MM.1S (cell line): ENCODE measurements around the gene KLHDC7B.
"Not testable (repeated sequence)": the region's sequence is repeated elsewhere in the genome, so short reads cannot be mapped to it uniquely, and the experiment has no call there.

Experiments used
- DNase-seq: peaks from one replicate; pipeline ENCODE4 v3.0.0-alpha.2; 2015
- H2AFZ ChIP-seq: fragments of 300-600 bp; sonication (generic); 2 replicates; pipeline ENCODE4 v1.6.0; 2016; ENCODE audit warnings: antibody characterized with exemption, low read length
- H3F3A ChIP-seq: fragments of 300-600 bp; sonication (generic); 2 replicates; pipeline ENCODE4 v1.6.1; 2016; ENCODE audit warnings: mild to moderate bottlenecking, antibody characterized with exemption, low read length, moderate library complexity, mixed read lengths; ENCODE audit not compliant: insufficient read depth
- H3K27ac ChIP-seq: fragments of 300-600 bp; sonication (generic); 2 replicates; pipeline ENCODE4 v1.5.1; 2016; ENCODE audit warnings: mild to moderate bottlenecking, low read length
- H3K27me3 ChIP-seq: fragments of 300-600 bp; sonication (generic); replicated peaks from 2 replicates; pipeline ENCODE4 v1.6.0; 2016; ENCODE audit warnings: low read length; ENCODE audit not compliant: insufficient read depth
- H3K36me3 ChIP-seq: fragments of 300-600 bp; sonication (generic); replicated peaks from 2 replicates; pipeline ENCODE4 v1.6.1; 2016; ENCODE audit warnings: mild to moderate bottlenecking, low read length, mixed read lengths; ENCODE audit not compliant: insufficient read depth
- H3K4me1 ChIP-seq: fragments of 300-600 bp; sonication (generic); 2 replicates; pipeline ENCODE4 v1.6.1; 2016; ENCODE audit warnings: low read length, mixed read lengths
- H3K4me2 ChIP-seq: fragments of 300-600 bp; sonication (generic); 2 replicates; pipeline ENCODE4 v1.6.0; 2016; ENCODE audit warnings: low read depth, low read length
- H3K4me3 ChIP-seq: fragments of 300-600 bp; sonication (generic); 2 replicates; pipeline ENCODE4 v1.5.1; 2016; ENCODE audit warnings: low read length, mixed read lengths
- H3K79me2 ChIP-seq: fragments of 300-600 bp; sonication (generic); 2 replicates; pipeline ENCODE4 v1.6.1; 2016; ENCODE audit warnings: mixed run types, low read length, mixed read lengths
- H3K9ac ChIP-seq: fragments of 300-600 bp; sonication (generic); 2 replicates; pipeline ENCODE4 v1.6.1; 2016; ENCODE audit warnings: low read length, mixed read lengths
- H3K9me2 ChIP-seq: fragments of 300-600 bp; sonication (generic); replicated peaks from 2 replicates; pipeline ENCODE4 v1.6.1; 2016; ENCODE audit warnings: mild to moderate bottlenecking, low read length, mixed read lengths; ENCODE audit not compliant: insufficient read depth
- H3K9me3 ChIP-seq: fragments of 300-600 bp; sonication (generic); replicated peaks from 2 replicates; pipeline ENCODE4 v1.6.1; 2016; ENCODE audit warnings: mild to moderate bottlenecking, low read length, mixed read lengths; ENCODE audit not compliant: insufficient read depth
- H4K20me1 ChIP-seq: fragments of 300-600 bp; sonication (generic); 2 replicates; pipeline ENCODE4 v1.6.1; 2016; ENCODE audit warnings: mild to moderate bottlenecking, low read length, moderate library complexity, mixed read lengths; ENCODE audit not compliant: insufficient read depth
- EZH2 ChIP-seq: fragments of 300-600 bp; sonication (generic); optimal IDR thresholded peaks from 2 replicates; pipeline ENCODE3; 2017; ENCODE audit warnings: low read depth, mild to moderate bottlenecking, antibody characterized with exemption, low read length, mixed read lengths
- EZH2phosphoT487 ChIP-seq: fragments of 300-600 bp; sonication (generic); IDR thresholded peaks from 2 replicates; pipeline ENCODE4 v1.6.1; 2018; ENCODE audit warnings: antibody characterized with exemption, low read length
- TF ChIP-seq, protein P1 (sequence below): fragments of 300-600 bp; sonication (generic); IDR thresholded peaks from 2 replicates; pipeline ENCODE4 v1.5.1; 2016; ENCODE audit warnings: antibody characterized with exemption, low read length, mixed read lengths

The KLHDC7B gene

DNA sequence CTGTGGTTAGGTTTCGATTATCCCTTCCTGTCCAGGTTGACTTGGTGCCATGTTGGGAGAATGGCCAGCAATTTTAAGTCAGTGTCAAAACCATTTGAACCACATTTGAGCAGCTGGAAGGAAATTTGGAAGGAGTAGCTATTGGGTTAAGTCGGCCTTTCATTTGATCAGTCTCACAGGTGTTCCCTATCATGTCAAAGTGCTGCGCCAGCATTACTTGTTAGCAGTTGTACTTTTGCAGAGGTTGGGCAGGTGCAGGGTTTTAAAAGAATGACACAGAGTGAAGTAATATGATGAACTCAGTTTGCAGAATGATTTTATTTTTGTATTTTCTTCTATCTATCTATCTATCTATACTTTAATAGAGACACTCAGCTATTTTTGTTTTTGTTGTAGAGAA lies 9.5 kb upstream of the KLHDC7B start:
- Histone ChIP-seq H3K36me3 (no peaks in the 10 kb centered on the region), H3K79me2 (no peaks in the 10 kb centered on the region), H3K9ac (peak overlapping the region; percentile 13; the same call in 1 of the 2 replicates), H3K9me2 (no peaks in the 10 kb centered on the region), H3F3A (peaks cover 45% of the 10 kb centered on the region), H3K9me3 (no peaks in the 10 kb centered on the region), H3K27ac (peak overlapping the region; percentile 64; the same call in 1 of the 2 replicates), H3K4me2 (peak overlapping the region; percentile 63), H3K4me1 (peaks cover 49% of the 10 kb centered on the region), H4K20me1 (no peaks in the 10 kb centered on the region), H2AFZ (no peak overlapping the region), H3K27me3 (peaks cover 6% of the 10 kb centered on the region; the same call in 1 of the 2 replicates), H3K4me3 (no peak overlapping the region)
- TF ChIP-seq EZH2 (no peak), EZH2phosphoT487 (no peak)
- TF ChIP-seq, protein P1, sequence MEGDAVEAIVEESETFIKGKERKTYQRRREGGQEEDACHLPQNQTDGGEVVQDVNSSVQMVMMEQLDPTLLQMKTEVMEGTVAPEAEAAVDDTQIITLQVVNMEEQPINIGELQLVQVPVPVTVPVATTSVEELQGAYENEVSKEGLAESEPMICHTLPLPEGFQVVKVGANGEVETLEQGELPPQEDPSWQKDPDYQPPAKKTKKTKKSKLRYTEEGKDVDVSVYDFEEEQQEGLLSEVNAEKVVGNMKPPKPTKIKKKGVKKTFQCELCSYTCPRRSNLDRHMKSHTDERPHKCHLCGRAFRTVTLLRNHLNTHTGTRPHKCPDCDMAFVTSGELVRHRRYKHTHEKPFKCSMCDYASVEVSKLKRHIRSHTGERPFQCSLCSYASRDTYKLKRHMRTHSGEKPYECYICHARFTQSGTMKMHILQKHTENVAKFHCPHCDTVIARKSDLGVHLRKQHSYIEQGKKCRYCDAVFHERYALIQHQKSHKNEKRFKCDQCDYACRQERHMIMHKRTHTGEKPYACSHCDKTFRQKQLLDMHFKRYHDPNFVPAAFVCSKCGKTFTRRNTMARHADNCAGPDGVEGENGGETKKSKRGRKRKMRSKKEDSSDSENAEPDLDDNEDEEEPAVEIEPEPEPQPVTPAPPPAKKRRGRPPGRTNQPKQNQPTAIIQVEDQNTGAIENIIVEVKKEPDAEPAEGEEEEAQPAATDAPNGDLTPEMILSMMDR = no peak
- DNase-seq = peak; percentile 88

DNA sequence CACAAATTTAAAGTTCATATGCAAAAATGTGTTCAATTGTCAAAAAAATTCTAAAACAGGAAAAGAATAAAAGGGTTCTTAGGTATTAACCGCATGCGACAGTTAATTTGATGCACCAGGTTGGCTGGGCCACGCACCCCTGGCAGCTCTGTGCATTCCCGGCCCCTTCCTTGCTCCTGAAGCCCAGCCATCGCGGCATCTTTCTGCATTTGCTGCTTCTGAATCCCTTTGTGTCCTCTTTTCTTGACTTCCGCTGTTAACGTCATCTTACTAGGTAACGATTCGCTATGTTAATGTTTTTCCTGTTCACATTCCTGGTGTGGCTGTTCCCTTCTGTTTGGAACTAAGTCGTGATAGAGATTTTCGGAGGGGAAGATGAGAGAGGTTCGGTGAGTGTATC lies 7.9 kb upstream of the KLHDC7B start:
- no peaks in the 10 kb centered on the region for H3K9me3 ChIP-seq
- H3K4me1 ChIP-seq = peaks cover 49% of the 10 kb centered on the region
- no peak overlapping the region for H3K9ac ChIP-seq
- no peak overlapping the region for H3K27ac ChIP-seq
- TF ChIP-seq, protein P1 = no peak
- TF ChIP-seq EZH2 (no peak), EZH2phosphoT487 (no peak)
- H3K4me2 ChIP-seq = no peak overlapping the region
- no peaks in the 10 kb centered on the region for H3K36me3 ChIP-seq
- no peak overlapping the region for H3K4me3 ChIP-seq
- no peaks in the 10 kb centered on the region for H3K79me2 ChIP-seq
- no peaks in the 10 kb centered on the region for H4K20me1 ChIP-seq
- no peaks in the 10 kb centered on the region for H3K9me2 ChIP-seq
- peaks cover 49% of the 10 kb centered on the region for H3F3A ChIP-seq
- no peaks in the 10 kb centered on the region for H3K27me3 ChIP-seq
- DNase-seq = no peak
- H2AFZ ChIP-seq = no peak overlapping the region

DNA sequence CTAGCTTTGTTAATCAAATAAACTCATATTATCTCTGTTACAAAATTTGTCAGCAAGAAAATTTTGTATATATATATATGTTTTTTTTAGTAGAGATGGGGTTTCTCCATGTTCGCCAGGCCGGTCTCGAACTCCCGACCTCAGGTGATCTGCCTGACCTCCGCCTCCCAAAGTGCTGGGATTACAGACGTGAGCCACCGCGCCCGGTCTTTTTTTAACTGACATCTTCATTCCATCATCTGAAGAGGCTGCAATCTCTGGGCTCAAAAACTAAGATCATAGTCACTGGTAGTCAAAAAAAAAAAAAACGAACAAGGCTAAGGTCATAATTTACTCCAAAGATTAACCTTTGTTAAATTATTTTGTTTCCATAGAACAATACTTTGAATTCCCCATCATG lies 5.3 kb upstream of the KLHDC7B start:
- H3K9me2 ChIP-seq = no peaks in the 10 kb centered on the region
- peaks cover 53% of the 10 kb centered on the region for H3F3A ChIP-seq
- H3K36me3 ChIP-seq = no peaks in the 10 kb centered on the region
- H4K20me1 ChIP-seq = no peaks in the 10 kb centered on the region
- no peak overlapping the region for H3K4me3 ChIP-seq
- H3K27ac ChIP-seq = peak overlapping the region; percentile 97; the same call in 1 of the 2 replicates
- no peak for DNase-seq
- peaks cover 3% of the 10 kb centered on the region; the same call in 1 of the 2 replicates for H3K27me3 ChIP-seq
- H3K79me2 ChIP-seq = no peaks in the 10 kb centered on the region
- no peaks in the 10 kb centered on the region for H3K9me3 ChIP-seq
- peak overlapping the region; percentile 36; the same call in 1 of the 2 replicates for H3K4me2 ChIP-seq
- H3K4me1 ChIP-seq = peaks cover 45% of the 10 kb centered on the region
- no peak overlapping the region for H2AFZ ChIP-seq
- H3K9ac ChIP-seq = peak overlapping the region; percentile 40; the same call in 1 of the 2 replicates
- TF ChIP-seq EZH2phosphoT487 (no peak), EZH2 (no peak)
- TF ChIP-seq, protein P1 = no peak

DNA sequence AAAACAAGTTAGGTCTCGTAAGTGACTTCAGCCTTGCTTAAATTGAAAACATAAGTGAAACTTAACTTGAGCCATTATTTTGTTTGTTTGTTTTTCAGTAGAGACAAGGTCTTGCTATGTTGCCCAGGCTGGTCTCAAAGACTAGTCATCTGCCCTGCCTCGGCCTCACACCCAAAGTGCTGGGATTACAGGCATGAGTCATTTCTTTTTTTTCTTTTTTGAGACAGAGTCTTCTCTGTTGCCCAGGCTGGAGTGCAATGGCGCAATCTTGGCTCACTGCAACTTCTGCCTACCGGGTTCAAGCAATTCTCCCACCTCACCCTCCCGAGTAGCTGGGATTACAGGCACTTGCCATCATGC lies 4.1 kb upstream of the KLHDC7B start:
- not testable (repeated sequence) for H3K36me3 ChIP-seq, H3K27ac ChIP-seq, H3K4me2 ChIP-seq, H3K4me3 ChIP-seq, H3K27me3 ChIP-seq, H2AFZ ChIP-seq, H3K9me3 ChIP-seq, H3K9me2 ChIP-seq, H3K9ac ChIP-seq, H4K20me1 ChIP-seq, DNase-seq, H3K79me2 ChIP-seq
- Histone ChIP-seq H3F3A (peaks cover 43% of the 10 kb centered on the region), H3K4me1 (peaks cover 35% of the 10 kb centered on the region)
